ENCODE data around the gene ACTL10.

ACTL10 gene

GRCh38 chr20:33677991-33678702, 11.4 kb downstream of the ACTL10 start:
- no peak for DNase-seq

DNA sequence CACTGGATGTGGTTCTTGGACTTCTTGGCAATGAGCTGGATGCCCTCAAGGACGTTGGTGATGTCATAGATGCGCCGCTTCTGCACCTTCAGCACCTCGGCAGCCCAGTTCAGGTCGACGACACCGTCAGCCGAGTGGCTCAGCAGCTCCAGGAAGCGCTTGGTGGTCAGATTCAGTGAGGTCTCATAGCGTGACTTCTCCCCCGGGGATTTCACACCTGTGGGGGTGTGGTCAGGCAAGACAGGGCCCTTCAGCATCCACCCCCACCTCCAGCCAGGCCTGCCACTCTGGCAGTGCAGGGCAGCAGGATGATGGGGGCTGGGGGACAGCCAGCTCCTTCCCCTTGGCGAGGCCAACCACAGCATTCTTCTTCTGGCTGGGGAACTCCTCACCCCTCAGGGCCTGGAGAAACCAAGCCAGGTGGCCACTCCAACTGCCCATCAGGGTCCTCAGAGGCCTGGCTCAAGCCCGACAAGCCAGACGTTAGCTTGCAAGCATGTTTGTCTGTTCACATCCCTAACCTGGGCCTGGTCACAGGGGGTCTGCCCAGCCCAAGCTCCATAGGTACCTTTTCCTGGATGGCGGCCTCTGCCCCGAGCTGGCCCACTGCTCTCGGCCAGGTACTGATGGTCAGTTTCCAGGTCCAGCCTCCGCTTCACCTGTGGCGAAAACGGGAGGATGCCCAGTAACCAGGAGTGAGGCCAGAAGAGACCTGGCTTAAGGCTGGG, 13.2 kb downstream of the ACTL10 start:
- DNase-seq, result no peak

- DNase-seq, result no peak
These were observed 13.9 kb downstream of the ACTL10 start for GRCh38 chr20:33680686-33681085.

DNA sequence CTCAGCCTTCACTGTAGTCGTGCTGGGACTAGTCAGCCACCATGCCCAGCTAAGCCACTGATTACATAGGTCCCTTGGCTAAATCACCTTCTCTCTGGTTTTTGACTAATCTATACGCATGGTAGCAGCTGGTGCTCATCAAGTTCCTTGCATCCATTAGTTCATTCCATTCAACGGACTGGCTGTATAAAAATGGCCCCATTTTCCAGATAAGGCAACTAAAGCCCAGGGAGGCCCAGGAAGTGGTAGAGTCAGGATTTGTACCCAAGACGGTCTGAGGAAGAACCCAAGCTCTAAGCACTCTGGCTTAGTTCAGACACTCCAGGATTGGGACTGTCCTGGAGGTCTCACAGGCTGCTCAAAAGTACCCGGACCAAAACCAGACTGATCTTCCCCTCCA, 14.5 kb downstream of the ACTL10 start:
- no peak for DNase-seq

GRCh38 chr20:33681728-33682353, 15.1 kb downstream of the ACTL10 start:
- DNase-seq, result no peak

GRCh38 chr20:33684533-33685327, 18.0 kb downstream of the ACTL10 start:
- no peak for DNase-seq

DNA sequence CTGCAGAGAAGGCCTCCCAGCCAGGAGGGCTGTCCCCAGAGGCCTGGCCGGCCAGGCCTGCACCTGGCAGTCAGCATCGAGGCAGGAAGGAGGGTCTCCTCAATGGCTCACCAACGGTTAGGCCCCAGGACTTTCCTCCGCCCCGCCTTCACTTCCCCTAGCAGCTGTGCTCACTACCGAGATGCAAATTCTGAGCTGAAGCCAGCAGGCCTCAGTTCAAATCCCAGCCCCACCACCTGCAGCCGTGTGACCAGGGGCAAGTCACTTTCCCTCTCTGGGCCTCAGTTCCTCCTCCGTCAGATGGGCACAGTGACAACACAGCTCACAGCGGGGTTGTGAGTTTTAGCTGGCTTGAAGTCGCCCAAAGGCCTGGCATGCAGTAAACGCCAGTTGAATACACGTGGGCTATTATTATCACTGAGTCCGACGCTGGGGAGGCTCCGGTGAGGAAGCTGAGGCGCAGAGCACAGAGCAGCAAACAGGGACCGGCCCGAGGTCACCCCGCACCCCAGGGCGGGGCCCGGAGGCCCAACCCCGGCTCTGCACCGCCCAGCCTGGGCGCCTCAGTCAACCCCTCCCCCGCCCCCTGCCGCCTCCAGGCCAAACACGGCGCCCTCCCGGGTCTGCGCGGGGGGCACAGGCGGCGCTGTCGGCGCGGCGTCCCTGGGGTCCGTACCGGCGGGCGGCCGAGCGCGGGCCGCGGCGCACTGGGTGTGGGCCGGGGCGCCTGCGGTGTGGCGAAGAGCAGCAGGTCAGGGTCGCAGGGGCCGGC, 18.8 kb downstream of the ACTL10 start:
- DNase-seq, result peak; percentile 54 to 82 (median 68)

- DNase-seq, result peak; percentile 96 to 99 (median 98)
These were observed 19.6 kb downstream of the ACTL10 start, which contains the start of gene E2F1 for GRCh38 chr20:33686100-33686983. Gene E2F1 (minus strand): TSS chr20:33686385. CDS start chr20:33686264, 121 bp downstream.

- DNase-seq, result no peak
These were observed 20.2 kb downstream of the ACTL10 start for GRCh38 chr20:33686984-33687366.

GRCh38 chr20:33687370-33687915, 20.7 kb downstream of the ACTL10 start:
- peak; percentile 75 to 87 (median 78) for DNase-seq

- no peak for DNase-seq
These were observed 21.5 kb downstream of the ACTL10 start for GRCh38 chr20:33687993-33688937.

DNA sequence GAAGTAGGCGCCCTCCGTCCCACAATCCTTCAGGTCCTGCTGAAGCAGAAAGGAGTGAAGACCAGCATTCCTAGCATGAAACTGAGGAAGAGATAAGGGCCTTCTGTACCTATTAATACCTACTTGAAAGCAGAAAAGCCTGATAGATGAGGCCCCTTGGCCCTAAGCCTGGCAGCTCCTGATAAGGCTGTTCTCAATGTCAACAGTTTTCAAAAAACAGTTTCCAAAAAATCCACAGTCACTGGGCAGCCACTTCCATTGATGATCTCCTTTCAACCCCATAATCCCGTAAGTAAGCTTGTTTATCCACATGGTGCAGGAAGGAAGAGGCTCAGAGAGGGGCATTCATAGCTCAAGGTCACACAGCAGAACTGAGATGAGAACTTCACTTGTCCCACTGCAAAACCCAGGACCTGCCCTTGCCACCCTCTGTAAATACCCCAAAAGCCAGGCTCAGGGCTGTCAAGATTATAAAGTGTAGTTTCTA, 22.2 kb downstream of the ACTL10 start:
- no peak for DNase-seq

- DNase-seq, result no peak
These were observed 22.8 kb downstream of the ACTL10 start for GRCh38 chr20:33689493-33689892.

DNA sequence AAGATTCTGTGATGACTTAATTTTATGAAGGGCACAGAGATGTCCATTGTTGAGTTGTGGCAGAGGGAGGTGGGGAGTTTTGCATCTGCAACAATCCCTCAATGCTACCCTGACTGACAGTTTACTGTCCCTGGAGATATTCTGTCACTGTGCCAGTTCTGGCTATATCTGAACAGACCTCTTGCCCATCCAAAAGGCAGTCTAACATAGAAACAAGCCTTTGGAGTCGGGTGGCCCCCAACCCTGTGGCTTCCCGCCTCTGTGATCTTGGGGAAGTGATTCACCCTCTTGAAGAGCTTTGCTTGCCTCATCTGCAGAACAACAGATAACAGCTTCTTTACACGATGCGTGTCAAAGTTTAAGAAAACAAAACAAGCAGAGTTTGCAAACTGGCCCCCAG, 23.2 kb downstream of the ACTL10 start:
- DNase-seq, result peak; percentile 58 to 74 (median 69)

DNA sequence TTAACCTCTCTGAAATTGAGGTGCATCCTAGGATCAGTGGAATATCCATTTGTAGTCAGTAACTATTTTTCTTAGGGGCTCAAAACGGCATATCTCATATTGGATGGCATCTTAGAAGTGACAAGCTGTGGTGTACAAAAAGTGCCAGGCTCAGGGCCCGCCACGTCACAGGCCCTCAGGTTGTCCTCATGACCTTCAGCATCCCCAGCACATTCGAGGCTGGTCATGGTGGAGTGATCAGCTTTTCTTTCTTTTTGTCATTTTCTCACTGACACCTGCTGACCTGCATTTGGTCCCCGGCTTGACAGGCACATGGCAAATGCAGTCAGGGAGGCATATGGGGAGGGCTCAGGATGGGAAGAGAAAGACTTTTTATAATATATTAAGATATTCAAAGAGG, 26.5 kb downstream of the ACTL10 start:
- DNase-seq, result no peak

GRCh38 chr20:33693741-33694638, 27.2 kb downstream of the ACTL10 start:
- no peak for DNase-seq

GRCh38 chr20:33694639-33695012, 27.9 kb downstream of the ACTL10 start:
- no peak for DNase-seq

DNA sequence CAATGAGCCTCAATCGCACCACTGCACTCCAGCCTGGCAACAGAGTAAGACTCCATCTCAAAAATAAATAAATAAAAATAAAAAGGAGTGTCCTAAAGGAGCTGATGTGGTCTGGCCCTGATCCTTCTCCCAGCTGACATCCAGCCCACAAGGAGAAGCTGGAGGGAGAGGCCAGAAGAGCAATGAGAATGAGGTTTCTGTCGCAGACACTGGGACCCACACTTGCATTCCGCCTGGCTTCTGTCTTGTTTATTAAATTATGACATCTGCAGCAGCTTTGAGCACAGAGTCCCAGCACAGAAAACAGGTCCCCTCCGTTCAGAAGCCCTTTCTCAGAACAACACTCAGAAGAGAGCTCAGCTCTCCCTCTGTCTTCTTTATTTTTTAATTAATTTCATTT, 29.7 kb downstream of the ACTL10 start:
- no peak for DNase-seq

Measured in suppressor macrophage (primary cell).